Epithelial cell of prostate (primary cell): ENCODE results near the gene ALOX12.

Experiments
- DNase-seq: peaks from one replicate; pipeline ENCODE4 v3.0.0-alpha.2; 2011; ENCODE audit warnings: low read depth, low spot score
- H3K27ac ChIP-seq: fragments of 450-650 bp; 2 replicates; pipeline ENCODE4 v1.5.1; 2017; ENCODE audit warnings: mild to moderate bottlenecking

Gene ALOX12

GRCh38 chr17:7019839-7020519, 24.1 kb downstream of the ALOX12 start:
- no peak for DNase-seq
- no peak overlapping the region for H3K27ac ChIP-seq

- DNase-seq: no peak
- H3K27ac ChIP-seq: no peak overlapping the region
These were observed 25.2 kb downstream of the ALOX12 start for GRCh38 chr17:7020894-7021664.

- no peak overlapping the region for H3K27ac ChIP-seq
- DNase-seq: no peak
These were observed 26.3 kb downstream of the ALOX12 start for GRCh38 chr17:7021993-7022778.

GRCh38 chr17:7022781-7023571, 27.1 kb downstream of the ALOX12 start, which contains the start of gene BCL6B:
BCL6B (plus strand) TSS chr17:7023050; CDS start chr17:7023672, 622 bp downstream.
- H3K27ac ChIP-seq: no peak within 1 kb of the TSS

GRCh38 chr17:7023576-7024401, 27.9 kb downstream of the ALOX12 start:
- no peak overlapping the region for H3K27ac ChIP-seq
- DNase-seq: no peak

More at GRCh38 chr17:7022781-7023571, 27.1 kb downstream of the ALOX12 start, which contains the start of gene BCL6B:
- DNase-seq: no peak

GRCh38 chr17:7024402-7024785, 28.5 kb downstream of the ALOX12 start:
- H3K27ac ChIP-seq: no peak overlapping the region
- DNase-seq: no peak

GRCh38 chr17:7025245-7025644, 29.4 kb downstream of the ALOX12 start:
- H3K27ac ChIP-seq: no peak overlapping the region
- DNase-seq: no peak

- DNase-seq: no peak
- no peak overlapping the region for H3K27ac ChIP-seq
These were observed 30.7 kb downstream of the ALOX12 start for GRCh38 chr17:7026471-7027115.

- no peak overlapping the region for H3K27ac ChIP-seq
- DNase-seq: no peak
These were observed 31.5 kb downstream of the ALOX12 start for GRCh38 chr17:7027335-7027734.

- no peak for DNase-seq
- no peak overlapping the region for H3K27ac ChIP-seq
These were observed 33.2 kb downstream of the ALOX12 start for GRCh38 chr17:7029096-7029495.

- H3K27ac ChIP-seq: no peak overlapping the region
- no peak for DNase-seq
These were observed 33.8 kb downstream of the ALOX12 start for GRCh38 chr17:7029659-7030058.

GRCh38 chr17:7034955-7035590, 39.2 kb downstream of the ALOX12 start:
- H3K27ac ChIP-seq: peak overlapping the region; percentile 89
- no peak for DNase-seq

- DNase-seq: peak; percentile 94
These were observed 39.9 kb downstream of the ALOX12 start, which contains the start of gene SLC16A13 for GRCh38 chr17:7035591-7036368. SLC16A13 (plus strand) TSS chr17:7036015; CDS start chr17:7036383, 368 bp downstream.

GRCh38 chr17:7038025-7038862, 42.4 kb downstream of the ALOX12 start:
- DNase-seq: no peak
- H3K27ac ChIP-seq: no peak overlapping the region

More at GRCh38 chr17:7035591-7036368, 39.9 kb downstream of the ALOX12 start, which contains the start of gene SLC16A13:
- H3K27ac ChIP-seq: peak within 1 kb of the TSS; percentile 89

GRCh38 chr17:7039832-7040231, 44.0 kb downstream of the ALOX12 start:
- DNase-seq: no peak
- no peak overlapping the region for H3K27ac ChIP-seq
